Left lung (tissue), 10 donors: Measurements from ENCODE around the gene HDHD5. TPM values are rescaled to one million over a fixed set of nuclear protein-coding genes. Genes with fewer than 3 reads are reported as not detected.

Experiments used
- ATAC-seq: fragments of 200-7000 bp; cut with Tn5 transposase; one replicate; pipeline ENCODE4 v1.9.1; 2020; ENCODE audit warnings: moderate library complexity
- DNase-seq, 4 donors: peaks; one replicate each; pipeline ENCODE4 v3.0.0-alpha.2; 2013 to 2020
- H3K27ac ChIP-seq, 2 donors: fragments of 200-600 bp; sonication (generic) in 1 of 2; one replicate each; pipeline versions ENCODE4 v1.5.0 to v1.8.0; 2020 to 2021
- H3K27me3 ChIP-seq, 2 donors: fragments of 200-600 bp; sonication (generic) in 1 of 2; one replicate each; pipeline versions ENCODE4 v1.5.0 to v1.8.0; 2020 to 2021
- H3K36me3 ChIP-seq, 2 donors: fragments of 200-600 bp; sonication (generic) in 1 of 2; one replicate each; pipeline versions ENCODE4 v1.5.0 to v1.8.0; 2020 to 2021
- H3K4me1 ChIP-seq, 2 donors: fragments of 200-600 bp; one replicate each; pipeline ENCODE4 v1.8.0; 2021
- H3K4me3 ChIP-seq, 2 donors: fragments of 200-600 bp; sonication (generic) in 1 of 2; one replicate each; pipeline versions ENCODE4 v1.5.0 to v1.8.0; 2020 to 2021; ENCODE audit warnings: mild to moderate bottlenecking in 1 of 2
- H3K9me3 ChIP-seq, 2 donors: fragments of 200-600 bp; sonication (generic) in 1 of 2; one replicate each; pipeline versions ENCODE4 v1.5.0 to v1.8.0; 2020 to 2021
- intact Hi-C, 2 donors: fragments of 100-400 bp; cut with DNase I; formaldehyde crosslinking; loops; one replicate each; pipeline versions ENCODE4 v1.11.2 to v1.14.2; 2022
- polyA plus RNA-seq, 6 donors: library from polyadenylated mRNA; unstranded; fragments of 120-200 nt; gene quantifications; one replicate each; pipeline ENCODE4 v1.2.1, GENCODE V29; 2013; ENCODE audit not compliant: insufficient read length in 6 of 6
- total RNA-seq, 2 donors: library from RNA; stranded (reverse); fragmentation: NEBNext Ultra II Directional; extraction: Animal tissue kit (Norgen Biotek cat#: 25700); gene quantifications; one replicate each; pipeline ENCODE4 v1.2.1, GENCODE V29; 2021
- TF ChIP-seq, protein P1 (sequence below), 2 donors: fragments of 200-600 bp; sonication (generic) in 1 of 2; IDR thresholded peaks; one replicate each; pipeline versions ENCODE4 v1.5.0 to v1.8.0; 2021; ENCODE audit warnings: antibody characterized with exemption in 2 of 2
- donor health status: DM: no; HTN: yes; CAD: no.
- donor health status: DM: no; HTN: no; CAD: no.

Gene HDHD5
- total and polyA plus RNA-seq, 8 donors = 18.1 to 38.9 (median 34.1) TPM

DNA sequence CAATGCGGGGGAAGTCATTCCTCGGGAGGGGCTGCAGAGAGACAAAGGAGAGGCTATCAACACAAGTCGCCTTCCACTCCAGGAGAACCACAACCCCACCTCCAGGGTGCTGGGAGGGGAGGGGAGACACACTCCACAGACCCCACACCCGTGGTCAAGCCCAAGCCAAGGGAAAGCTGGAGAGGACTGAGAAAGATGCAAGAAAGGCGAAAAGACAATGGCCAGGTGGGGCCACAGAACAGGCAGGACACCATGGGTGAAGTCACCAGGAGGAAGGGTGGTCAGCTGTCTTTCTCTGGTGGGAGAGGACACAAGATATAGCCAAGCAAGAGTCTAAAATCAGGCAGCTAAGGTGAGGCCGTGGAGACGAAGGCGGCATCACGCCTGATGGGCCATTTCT lies 16.0 kb downstream of the HDHD5 start:
- Histone ChIP-seq H3K9me3 (no peaks in the 10 kb centered on the region), H3K4me3 (no peak overlapping the region), H3K4me1 (no peaks in the 10 kb centered on the region), H3K27me3 (no peaks in the 10 kb centered on the region), H3K27ac (no peak overlapping the region), H3K36me3 (peaks cover 0 to 79% of the 10 kb centered on the region in 2 donors)
- intact Hi-C loops = no loop called here
- DNase-seq (no peak), ATAC-seq (no peak)
- TF ChIP-seq, protein P1, sequence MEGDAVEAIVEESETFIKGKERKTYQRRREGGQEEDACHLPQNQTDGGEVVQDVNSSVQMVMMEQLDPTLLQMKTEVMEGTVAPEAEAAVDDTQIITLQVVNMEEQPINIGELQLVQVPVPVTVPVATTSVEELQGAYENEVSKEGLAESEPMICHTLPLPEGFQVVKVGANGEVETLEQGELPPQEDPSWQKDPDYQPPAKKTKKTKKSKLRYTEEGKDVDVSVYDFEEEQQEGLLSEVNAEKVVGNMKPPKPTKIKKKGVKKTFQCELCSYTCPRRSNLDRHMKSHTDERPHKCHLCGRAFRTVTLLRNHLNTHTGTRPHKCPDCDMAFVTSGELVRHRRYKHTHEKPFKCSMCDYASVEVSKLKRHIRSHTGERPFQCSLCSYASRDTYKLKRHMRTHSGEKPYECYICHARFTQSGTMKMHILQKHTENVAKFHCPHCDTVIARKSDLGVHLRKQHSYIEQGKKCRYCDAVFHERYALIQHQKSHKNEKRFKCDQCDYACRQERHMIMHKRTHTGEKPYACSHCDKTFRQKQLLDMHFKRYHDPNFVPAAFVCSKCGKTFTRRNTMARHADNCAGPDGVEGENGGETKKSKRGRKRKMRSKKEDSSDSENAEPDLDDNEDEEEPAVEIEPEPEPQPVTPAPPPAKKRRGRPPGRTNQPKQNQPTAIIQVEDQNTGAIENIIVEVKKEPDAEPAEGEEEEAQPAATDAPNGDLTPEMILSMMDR (IDR thresholded peaks at IDR 0.05) = no peak

DNA sequence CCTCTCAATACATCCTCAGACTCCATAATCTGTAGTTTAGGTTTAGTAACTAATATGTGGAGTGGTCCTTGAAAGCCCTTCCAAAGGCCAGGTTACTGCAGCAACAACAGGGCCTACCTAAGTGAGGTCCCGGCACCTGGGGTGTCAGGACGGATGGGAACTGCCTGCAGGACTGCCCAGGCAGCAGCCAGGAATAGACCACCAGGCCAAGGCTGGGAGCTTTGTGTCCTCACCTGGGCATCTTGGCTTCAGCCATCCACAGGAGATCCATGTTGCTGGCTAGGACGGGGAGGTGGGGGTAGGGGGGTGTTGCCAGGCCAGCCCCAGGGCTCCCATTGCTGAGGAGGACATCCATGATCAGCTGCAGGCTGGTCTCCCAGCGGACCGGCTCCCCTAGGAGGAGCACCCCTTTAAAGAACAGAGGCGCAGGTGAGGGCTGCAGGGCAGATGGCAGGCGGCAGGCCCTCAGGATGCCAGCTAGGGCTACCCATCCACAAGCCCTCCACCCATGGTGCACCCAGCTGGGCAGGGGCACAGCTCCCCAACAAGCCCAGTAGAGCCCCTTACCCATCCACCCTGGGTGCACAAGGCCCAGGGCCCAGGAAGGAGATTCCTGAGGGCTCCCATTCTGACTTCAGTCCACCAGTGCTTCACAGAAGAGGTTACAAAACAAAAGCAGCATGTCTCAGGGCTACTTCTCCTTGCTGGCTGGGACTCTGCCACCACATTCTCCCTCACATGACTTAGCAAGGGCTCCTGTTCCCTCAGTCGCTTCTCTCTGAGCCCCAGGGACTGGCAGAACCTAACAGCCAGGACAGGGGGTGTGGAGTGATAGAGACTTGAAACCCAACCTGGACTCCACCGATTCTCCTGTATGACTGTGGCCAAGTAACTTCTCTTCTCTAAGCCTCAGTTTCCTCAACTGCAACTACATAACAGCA lies 18.0 kb downstream of the HDHD5 start:
- intact Hi-C loops = no loop called here
- Histone ChIP-seq H3K27ac (no peak overlapping the region), H3K9me3 (no peaks in the 10 kb centered on the region), H3K4me1 (no peaks in the 10 kb centered on the region), H3K4me3 (no peak overlapping the region), H3K27me3 (no peaks in the 10 kb centered on the region), H3K36me3 (peaks cover 0 to 90% of the 10 kb centered on the region in 2 donors)
- ATAC-seq (no peak), DNase-seq (no peak)
- TF ChIP-seq, protein P1 (IDR thresholded peaks at IDR 0.05) = no peak

DNA sequence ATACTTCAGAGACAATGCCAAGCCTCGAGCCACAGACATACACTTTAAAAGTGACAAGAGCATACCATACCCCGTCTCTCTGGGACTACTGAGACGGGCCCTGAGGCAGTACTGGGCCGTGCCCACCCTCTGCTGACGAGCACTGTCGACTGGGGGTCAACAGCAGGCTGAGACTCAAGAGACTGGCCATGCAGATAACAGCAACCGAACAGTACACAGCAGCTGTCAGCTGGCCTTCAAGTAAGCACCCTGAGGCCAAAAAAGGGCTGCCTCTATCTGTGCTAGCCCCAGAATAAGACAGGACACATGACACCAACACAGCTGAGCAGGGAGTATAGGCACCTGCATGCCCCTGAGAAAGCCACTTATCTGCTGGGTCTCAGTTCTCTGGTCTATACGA lies 19.1 kb downstream of the HDHD5 start:
- no peaks in the 10 kb centered on the region for H3K4me1 ChIP-seq
- peaks cover 0 to 92% of the 10 kb centered on the region in 2 donors for H3K36me3 ChIP-seq
- H3K27ac ChIP-seq = no peak overlapping the region
- DNase-seq (no peak), ATAC-seq (no peak)
- TF ChIP-seq, protein P1 (IDR thresholded peaks at IDR 0.05) = no peak
- H3K9me3 ChIP-seq = no peaks in the 10 kb centered on the region
- intact Hi-C loops = no loop called here
- H3K4me3 ChIP-seq = no peak overlapping the region
- no peaks in the 10 kb centered on the region for H3K27me3 ChIP-seq

DNA sequence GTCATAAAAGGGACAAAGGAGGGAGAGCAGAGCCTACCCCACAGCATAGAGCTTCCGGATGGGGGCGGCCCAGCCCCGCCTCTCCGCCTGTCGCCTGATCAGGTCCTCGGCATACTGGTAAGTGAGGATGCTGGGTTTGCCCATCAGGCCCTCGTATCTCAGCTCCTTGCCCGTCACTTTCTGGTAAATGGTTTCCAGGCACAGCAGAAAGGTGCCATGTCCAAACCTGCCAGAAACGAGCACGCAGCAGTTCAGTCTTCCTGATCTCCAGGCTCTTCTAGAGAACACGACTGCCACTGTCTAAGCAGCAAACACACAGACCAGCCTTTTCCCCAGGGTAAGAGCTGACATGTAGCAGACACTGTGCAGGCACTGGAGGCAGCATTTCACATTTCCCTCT lies 20.6 kb downstream of the HDHD5 start:
- H3K9me3 ChIP-seq = no peaks in the 10 kb centered on the region
- ATAC-seq = no peak
- H3K4me1 ChIP-seq = no peaks in the 10 kb centered on the region
- H3K4me3 ChIP-seq = no peak overlapping the region
- intact Hi-C loops = no loop called here
- DNase-seq = no peak
- TF ChIP-seq, protein P1 (IDR thresholded peaks at IDR 0.05) = no peak
- no peaks in the 10 kb centered on the region for H3K27me3 ChIP-seq
- H3K27ac ChIP-seq = no peak overlapping the region
- H3K36me3 ChIP-seq = peaks cover 0 to 78% of the 10 kb centered on the region in 2 donors

DNA sequence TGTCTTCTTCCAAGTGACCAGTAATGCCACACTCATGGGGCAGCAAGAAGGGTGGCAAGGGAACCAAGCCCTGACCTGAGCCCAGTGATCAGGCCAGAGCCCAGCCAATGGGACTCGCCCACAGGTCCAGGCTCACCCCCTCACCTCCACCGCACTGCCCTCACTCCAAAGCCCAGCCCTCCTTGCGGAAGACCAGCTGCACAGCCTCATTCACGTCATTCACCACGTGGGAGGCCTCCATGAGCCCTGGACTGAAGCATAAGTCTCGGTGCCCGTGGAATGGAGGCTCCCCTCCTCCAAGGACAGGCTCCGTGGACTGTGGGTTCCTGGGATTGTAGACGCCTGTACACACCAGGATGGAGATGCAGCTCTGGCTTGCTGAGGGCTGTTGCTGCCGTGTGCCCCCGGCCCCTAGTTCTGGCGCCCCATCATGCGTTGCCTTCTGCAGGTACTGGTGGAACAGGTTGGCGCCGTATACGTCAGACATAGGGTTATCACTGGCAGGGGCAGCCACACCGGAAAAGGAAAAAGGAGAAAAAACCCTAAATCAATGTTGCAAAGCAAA lies 21.1 kb downstream of the HDHD5 start:
- TF ChIP-seq, protein P1 (IDR thresholded peaks at IDR 0.05) = no peak
- Histone ChIP-seq H3K9me3 (no peaks in the 10 kb centered on the region), H3K27me3 (no peaks in the 10 kb centered on the region), H3K4me1 (no peaks in the 10 kb centered on the region), H3K36me3 (peaks cover 0 to 76% of the 10 kb centered on the region in 2 donors), H3K4me3 (no peak overlapping the region), H3K27ac (no peak overlapping the region)
- no peak for DNase-seq
- intact Hi-C loops = no loop called here
- ATAC-seq = no peak
